ENCODE measurements around the gene INHBB. TPM values are rescaled to one million over a fixed set of nuclear protein-coding genes. Genes with fewer than 3 reads are reported as not detected.
"Not testable (repeated sequence)": the region's sequence is repeated elsewhere in the genome, so short reads cannot be mapped to it uniquely, and the experiment has no call there.

The INHBB gene
- total RNA-seq, 1 donor from 2014 or later = 5.0 TPM

GRCh38 chr2:120382541-120383144 is 36.7 kb downstream of the INHBB start:
- DNase-seq = no peak

- no peak for DNase-seq
Observed at GRCh38 chr2:120383191-120383590, 37.3 kb downstream of the INHBB start.

GRCh38 chr2:120383631-120384340 is 37.9 kb downstream of the INHBB start:
- DNase-seq = no peak

DNA sequence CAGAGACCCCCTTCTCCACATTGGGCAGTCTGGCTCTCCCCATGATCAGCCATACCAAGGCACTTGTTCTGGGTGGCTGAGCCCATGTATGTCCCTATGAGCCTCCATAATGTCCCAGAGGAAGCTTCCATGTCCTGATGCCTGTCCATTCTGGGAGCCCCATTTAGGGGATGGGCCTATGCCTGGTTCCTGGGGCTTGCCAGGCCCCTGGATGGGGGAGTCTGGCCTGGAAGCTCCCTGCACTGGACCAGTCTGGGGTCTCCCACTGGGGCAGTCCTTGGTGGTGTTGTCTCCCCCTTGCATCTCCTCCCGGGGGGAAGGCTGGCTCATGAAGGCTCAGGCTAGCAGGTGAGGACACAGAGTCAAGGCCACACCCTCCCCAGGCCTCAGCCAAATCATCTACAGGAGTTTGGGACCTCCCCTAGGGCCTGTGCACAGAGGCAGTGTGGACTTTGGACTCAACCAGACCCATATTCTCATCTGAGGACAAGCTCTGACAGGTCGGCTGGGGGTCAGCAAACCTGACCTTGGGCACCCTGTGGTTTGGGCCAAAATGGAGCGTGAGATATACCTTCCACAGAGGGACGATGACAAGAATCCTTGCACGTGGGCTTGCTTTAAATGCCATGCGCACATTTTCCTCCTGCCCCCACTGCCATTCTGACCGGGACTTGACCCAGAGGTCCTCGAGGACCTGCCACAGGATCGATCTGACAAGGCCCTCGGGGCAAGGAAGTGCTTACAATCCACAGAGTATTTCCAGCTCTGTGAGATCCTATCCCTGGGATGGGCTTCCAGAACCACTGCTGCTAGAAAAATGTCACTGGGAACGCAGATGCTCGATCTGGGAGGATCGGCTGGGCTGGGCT is 38.8 kb downstream of the INHBB start:
- DNase-seq = no peak

GRCh38 chr2:120385355-120386127 is 39.6 kb downstream of the INHBB start:
- no peak for DNase-seq

- DNase-seq = no peak
Observed at GRCh38 chr2:120388222-120389035, 42.5 kb downstream of the INHBB start.

DNA sequence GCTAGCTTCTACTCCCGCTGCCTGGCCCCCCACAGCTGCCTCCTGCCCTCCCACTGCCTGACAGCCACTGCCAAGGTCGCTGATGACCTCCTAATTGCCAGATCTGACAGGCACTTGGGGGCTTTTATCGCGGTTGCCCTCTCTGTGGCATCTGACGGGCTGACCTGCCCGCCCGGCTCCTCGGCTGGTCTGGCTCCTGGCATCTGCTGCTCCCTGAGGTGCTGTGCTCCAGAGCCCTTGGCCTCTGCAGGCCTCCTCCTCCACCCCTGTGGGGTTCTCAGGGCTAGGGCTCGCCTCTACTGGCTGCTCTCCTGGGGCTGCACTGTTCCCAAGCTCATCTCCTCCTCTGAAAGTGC is 43.1 kb downstream of the INHBB start:
- DNase-seq = no peak

DNA sequence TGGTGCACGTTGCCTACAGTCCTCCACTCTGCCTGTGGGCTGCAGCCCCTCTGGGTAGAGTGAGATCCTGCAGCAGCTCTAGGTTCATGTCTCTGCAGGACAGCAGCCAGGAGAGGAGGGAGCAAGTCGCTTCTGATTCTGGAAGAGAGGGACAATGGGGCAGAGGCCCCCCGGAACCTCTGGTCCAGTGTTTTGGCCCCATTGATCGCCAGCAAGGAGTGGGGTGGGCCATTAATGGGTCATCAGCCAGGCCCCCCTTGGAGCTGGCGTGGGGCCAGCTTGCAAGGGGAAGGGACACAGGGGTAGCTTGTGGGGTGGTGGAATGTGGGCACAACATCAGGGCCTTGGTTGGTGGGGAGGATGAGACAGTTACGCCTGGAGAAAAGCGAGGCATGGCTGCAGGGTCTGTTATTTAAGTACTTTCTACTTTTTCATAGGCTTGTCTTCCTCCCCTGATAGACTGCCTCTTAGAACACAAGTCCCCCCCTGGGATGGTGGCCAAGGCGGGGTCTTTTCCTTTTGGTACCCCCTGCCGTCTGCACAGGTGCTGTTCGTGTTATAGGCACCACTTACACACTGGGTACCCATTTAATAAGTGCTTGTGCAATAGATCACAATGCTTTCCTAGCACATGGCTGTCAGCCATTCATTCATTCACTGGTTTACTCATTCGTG is 44.6 kb downstream of the INHBB start:
- no peak for DNase-seq

DNA sequence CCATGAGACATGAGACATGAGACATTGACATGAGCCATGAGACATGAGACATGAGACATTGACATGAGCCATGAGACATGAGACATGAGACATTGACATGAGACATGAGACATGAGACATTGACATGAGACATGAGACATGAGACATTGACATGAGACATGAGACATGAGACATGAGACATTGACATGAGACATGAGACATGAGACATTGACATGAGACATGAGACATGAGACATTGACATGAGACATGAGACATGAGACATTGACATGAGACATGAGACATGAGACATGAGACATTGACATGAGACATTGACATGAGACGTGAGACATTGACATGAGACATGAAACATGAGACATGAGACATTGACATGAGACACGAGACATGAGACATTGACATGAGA is 45.4 kb downstream of the INHBB start:
- DNase-seq = not testable (repeated sequence)

DNA sequence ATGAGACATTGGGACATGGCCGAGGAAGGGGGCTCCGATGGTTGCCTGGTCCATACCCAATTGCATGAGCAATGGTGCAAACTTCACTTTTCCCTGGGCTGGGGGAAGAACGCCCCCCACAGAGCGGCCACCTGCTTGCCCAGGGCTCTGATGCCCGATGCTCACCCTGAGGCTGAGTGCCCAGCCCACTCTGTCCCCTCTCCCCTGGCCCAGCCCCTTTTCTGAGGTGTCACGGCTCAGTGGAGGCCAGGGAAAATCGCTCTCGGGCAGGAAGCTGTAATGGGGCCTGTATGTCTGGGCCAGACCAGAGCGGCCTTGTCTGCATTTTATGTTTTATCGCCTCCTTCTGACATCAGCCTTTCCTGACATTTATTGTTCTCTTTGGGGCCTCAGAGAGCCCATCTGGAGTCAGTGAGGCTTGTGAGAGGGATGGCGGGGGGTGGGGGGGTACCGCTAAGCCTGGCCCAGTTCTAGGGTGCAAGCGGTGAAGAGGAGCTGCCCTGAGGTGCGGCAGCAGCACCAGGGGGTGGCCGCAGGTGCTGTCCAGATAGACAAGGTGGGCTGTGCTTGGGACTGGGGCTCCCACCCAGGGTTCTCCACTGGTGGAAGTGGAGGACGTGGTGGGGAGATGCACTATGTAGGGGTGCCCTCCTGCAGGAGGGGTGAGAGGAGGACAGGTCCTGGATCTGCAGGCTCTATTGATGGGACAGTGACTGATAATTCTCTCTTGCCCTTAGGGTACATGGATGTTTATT is 46.2 kb downstream of the INHBB start:
- DNase-seq = no peak

- no peak for DNase-seq
Observed at GRCh38 chr2:120392923-120393322, 47.0 kb downstream of the INHBB start.

- no peak for DNase-seq
Observed at GRCh38 chr2:120393456-120393855, 47.5 kb downstream of the INHBB start.

- no peak for DNase-seq
Observed at GRCh38 chr2:120394764-120395163, 48.8 kb downstream of the INHBB start.

DNA sequence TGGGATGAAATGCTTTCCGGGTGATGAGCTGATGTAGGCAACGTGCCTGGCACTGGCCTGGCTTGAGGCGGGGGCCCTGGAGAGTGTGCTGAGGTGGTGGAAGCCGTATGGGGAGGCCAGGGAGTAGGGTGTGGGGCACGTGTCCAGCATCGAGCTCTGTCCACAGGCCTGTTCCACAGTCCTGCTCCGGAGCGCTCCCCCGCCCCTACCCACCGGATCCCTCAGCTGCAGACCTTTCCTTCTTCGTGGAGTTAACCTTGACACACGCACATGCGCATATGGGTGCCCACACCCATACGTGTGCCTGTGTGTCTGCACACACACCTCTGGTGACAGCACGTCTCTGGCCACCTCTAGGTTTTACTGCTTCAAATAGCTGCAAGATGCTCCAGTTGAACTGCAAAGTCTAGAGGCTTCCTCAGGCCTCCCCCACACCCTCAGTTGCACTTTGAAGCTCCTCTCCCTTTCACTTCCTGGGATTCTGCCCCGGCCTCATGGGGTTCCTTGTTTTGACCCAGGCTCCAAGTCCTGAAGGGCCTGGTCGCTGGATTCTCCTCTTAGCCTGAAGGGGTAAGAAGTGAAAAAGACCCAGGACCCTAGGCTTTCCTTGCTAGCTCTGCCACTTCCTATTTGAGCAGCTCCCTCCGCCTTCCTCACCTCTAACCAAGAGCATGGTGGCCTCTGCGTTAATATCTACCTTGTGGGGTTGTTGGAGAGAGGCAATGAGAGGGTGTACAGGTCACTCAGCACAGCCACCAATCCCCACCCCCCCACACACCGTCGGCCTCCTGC is 49.5 kb downstream of the INHBB start:
- DNase-seq = no peak

- DNase-seq = no peak
Observed at GRCh38 chr2:120396013-120396860, 50.3 kb downstream of the INHBB start.

GRCh38 chr2:120396861-120397811 is 51.2 kb downstream of the INHBB start:
- DNase-seq = no peak
